ENCODE data around the gene NUTM2G.
"Not testable (repeated sequence)": the region's sequence is repeated elsewhere in the genome, so short reads cannot be mapped to it uniquely, and the experiment has no call there.

The NUTM2G gene

GRCh38 chr9:96949346-96949745 is 20.7 kb downstream of the NUTM2G start:
- not testable (repeated sequence) for DNase-seq (ENCODE audit: low read depth, low spot score)

- not testable (repeated sequence) for DNase-seq (ENCODE audit: low read depth, low spot score)
Measured at GRCh38 chr9:96950539-96950938, 21.9 kb downstream of the NUTM2G start.

GRCh38 chr9:96967591-96967990 is 38.9 kb downstream of the NUTM2G start:
- DNase-seq (ENCODE audit: low read depth, low spot score): peak; percentile 2

GRCh38 chr9:96972552-96972951 is 43.9 kb downstream of the NUTM2G start:
- not testable (repeated sequence) for DNase-seq (ENCODE audit: low read depth, low spot score)

GRCh38 chr9:96974037-96974436 is 45.4 kb downstream of the NUTM2G start:
- DNase-seq (ENCODE audit: low read depth, low spot score): not testable (repeated sequence)

- not testable (repeated sequence) for DNase-seq (ENCODE audit: low read depth, low spot score)
Measured at GRCh38 chr9:96983496-96984122, 55.0 kb downstream of the NUTM2G start.

GRCh38 chr9:96984139-96984538 is 55.5 kb downstream of the NUTM2G start:
- DNase-seq (ENCODE audit: low read depth, low spot score): not testable (repeated sequence)

- DNase-seq (ENCODE audit: low read depth, low spot score): not testable (repeated sequence)
Measured at GRCh38 chr9:96984887-96985286, 56.2 kb downstream of the NUTM2G start.

All from astrocyte of the hippocampus (primary cell).